Measurements from ENCODE around the gene WSB1. TPM values are rescaled to one million over a fixed set of nuclear protein-coding genes. Genes with fewer than 3 reads are reported as not detected.

Gene WSB1, protein sequence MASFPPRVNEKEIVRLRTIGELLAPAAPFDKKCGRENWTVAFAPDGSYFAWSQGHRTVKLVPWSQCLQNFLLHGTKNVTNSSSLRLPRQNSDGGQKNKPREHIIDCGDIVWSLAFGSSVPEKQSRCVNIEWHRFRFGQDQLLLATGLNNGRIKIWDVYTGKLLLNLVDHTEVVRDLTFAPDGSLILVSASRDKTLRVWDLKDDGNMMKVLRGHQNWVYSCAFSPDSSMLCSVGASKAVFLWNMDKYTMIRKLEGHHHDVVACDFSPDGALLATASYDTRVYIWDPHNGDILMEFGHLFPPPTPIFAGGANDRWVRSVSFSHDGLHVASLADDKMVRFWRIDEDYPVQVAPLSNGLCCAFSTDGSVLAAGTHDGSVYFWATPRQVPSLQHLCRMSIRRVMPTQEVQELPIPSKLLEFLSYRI
- polyA plus RNA-seq (2013, experiment 1 of 2), result 72.2 TPM
- polyA plus RNA-seq (2013, experiment 2 of 2), result 74.8 TPM

DNA sequence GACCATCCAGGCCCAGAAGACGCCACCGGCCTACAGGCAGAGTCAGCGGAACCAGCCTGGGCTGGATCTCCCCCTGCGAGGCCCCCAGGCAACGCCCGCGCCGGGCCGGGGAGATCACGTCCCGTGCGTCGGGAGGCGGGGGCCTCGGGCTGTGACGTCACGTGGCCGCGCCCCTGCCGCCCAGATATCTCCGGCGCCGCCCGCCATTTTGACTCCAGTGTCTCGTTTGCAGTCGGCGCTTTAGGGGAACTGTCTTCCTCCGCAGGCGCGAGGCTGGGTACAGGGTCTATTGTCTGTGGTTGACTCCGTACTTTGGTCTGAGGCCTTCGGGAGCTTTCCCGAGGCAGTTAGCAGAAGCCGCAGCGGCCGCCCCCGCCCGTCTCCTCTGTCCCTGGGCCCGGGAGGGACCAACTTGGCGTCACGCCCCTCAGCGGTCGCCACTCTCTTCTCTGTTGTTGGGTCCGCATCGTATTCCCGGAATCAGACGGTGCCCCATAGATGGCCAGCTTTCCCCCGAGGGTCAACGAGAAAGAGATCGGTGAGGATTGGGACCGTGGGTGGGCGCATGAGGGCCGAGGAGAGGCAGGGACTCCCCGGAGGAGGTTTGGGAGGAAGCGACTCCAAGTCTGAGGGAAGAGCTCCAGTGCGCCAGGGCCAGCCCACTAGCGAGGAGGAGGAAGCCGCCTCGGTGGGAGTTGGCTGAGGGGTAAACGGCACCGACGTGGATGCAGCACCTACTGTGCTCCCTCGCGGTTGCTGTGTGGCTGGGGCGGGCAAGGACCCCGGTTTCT lies at the start of gene WSB1:
Gene WSB1, plus strand, starts transcription at position 217 of the 791 bp plus-strand sequence. Its CDS starts 282 bp downstream, at position 499.
- Histone ChIP-seq H4K91ac (ENCODE audit: low read length) (peak within 1 kb of the TSS; percentile 94), H3K14ac (ENCODE audit: low read length in 2 of 2) (peak within 1 kb of the TSS in 1 of 2 experiments; percentile 99), H3K9me3 (ENCODE audit: control insufficient read depth, low read length) (no peaks in the 10 kb centered on the region), H2BK12ac (ENCODE audit: low read length in 2 of 2) (peak within 1 kb of the TSS; percentile 52 to 96), H3K79me1 (replicated peaks; ENCODE audit: low read length, poor library complexity, severe bottlenecking) (no peaks in the 10 kb centered on the region), H2AFZ (ENCODE audit: low read depth, low read length) (peak within 1 kb of the TSS; percentile 68), H2BK15ac (ENCODE audit: low read depth, poor library complexity, severe bottlenecking) (peak within 1 kb of the TSS; percentile 73), H3K36me3 (ENCODE audit: control insufficient read depth in 1 of 2, insufficient read depth in 2 of 2, low read depth in 1 of 2, low read length in 2 of 2) (peaks cover 0 to 2% of the 10 kb centered on the region in 2 experiments), H3K27ac (ENCODE audit: low read length, poor library complexity, severe bottlenecking) (peak within 1 kb of the TSS; percentile 92), H3K18ac (ENCODE audit: low read depth in 1 of 2, low read length in 2 of 2) (peak within 1 kb of the TSS; percentile 85 to 99), H3K4me3 (ENCODE audit: insufficient read depth in 1 of 2, low read depth in 1 of 2, low read length in 2 of 2) (peak within 1 kb of the TSS; percentile 87 to 94), H2BK120ac (ENCODE audit: low read depth, low read length) (peak within 1 kb of the TSS; percentile 3), H2BK5ac (ENCODE audit: low read depth, low read length, poor library complexity, severe bottlenecking) (peak within 1 kb of the TSS; percentile 85), H3K4me2 (ENCODE audit: low read length, poor library complexity, severe bottlenecking) (peak within 1 kb of the TSS; percentile 52), H3K23ac (ENCODE audit: low read length in 2 of 2) (peak within 1 kb of the TSS in 1 of 2 experiments; percentile 91), H2AK5ac (ENCODE audit: low read length, severe bottlenecking) (peak within 1 kb of the TSS; percentile 1), H4K8ac (ENCODE audit: low read length) (peak within 1 kb of the TSS; percentile 93), H3K4ac (ENCODE audit: low read depth in 1 of 2, low read length in 2 of 2) (peak within 1 kb of the TSS; percentile 92 to 99), H3K4me1 (ENCODE audit: control insufficient read depth, insufficient read depth, low read depth, low read length) (peaks cover 11% of the 10 kb centered on the region), H3K9ac (ENCODE audit: low read length) (peak within 1 kb of the TSS; percentile 100), H3K27me3 (ENCODE audit: control insufficient read depth in 1 of 2, insufficient read depth in 1 of 2, low read length in 2 of 2) (no peaks in the 10 kb centered on the region)
- peak; percentile 91 for DNase-seq
- WGBS, result under 1% methylated on average over 56 of the region's 66 CpGs

- Histone ChIP-seq H3K4me2 (ENCODE audit: low read length, poor library complexity, severe bottlenecking) (no peak overlapping the region), H3K4me3 (ENCODE audit: insufficient read depth in 1 of 2, low read depth in 1 of 2, low read length in 2 of 2) (peak overlapping the region in 1 of 2 experiments; percentile 63), H3K27me3 (ENCODE audit: control insufficient read depth in 1 of 2, insufficient read depth in 1 of 2, low read length in 2 of 2) (peaks cover 0 to 3% of the 10 kb centered on the region in 2 experiments), H3K4me1 (ENCODE audit: control insufficient read depth, insufficient read depth, low read depth, low read length) (peaks cover 3% of the 10 kb centered on the region), H3K14ac (ENCODE audit: low read length in 2 of 2) (no peak overlapping the region), H2BK5ac (ENCODE audit: low read depth, low read length, poor library complexity, severe bottlenecking) (no peak overlapping the region), H2AFZ (ENCODE audit: low read depth, low read length) (no peak overlapping the region), H3K18ac (ENCODE audit: low read depth in 1 of 2, low read length in 2 of 2) (peak overlapping the region; percentile 58 to 74), H3K9me3 (ENCODE audit: control insufficient read depth, low read length) (no peaks in the 10 kb centered on the region), H3K27ac (ENCODE audit: low read length, poor library complexity, severe bottlenecking) (no peak overlapping the region), H4K8ac (ENCODE audit: low read length) (peak overlapping the region; percentile 87), H3K23ac (ENCODE audit: low read length in 2 of 2) (no peak overlapping the region), H2BK15ac (ENCODE audit: low read depth, poor library complexity, severe bottlenecking) (peak overlapping the region; percentile 74), H3K36me3 (ENCODE audit: control insufficient read depth in 1 of 2, insufficient read depth in 2 of 2, low read depth in 1 of 2, low read length in 2 of 2) (no peaks in the 10 kb centered on the region), H2BK12ac (ENCODE audit: low read length in 2 of 2) (peak overlapping the region; percentile 44 to 55), H3K4ac (ENCODE audit: low read depth in 1 of 2, low read length in 2 of 2) (peak overlapping the region in 1 of 2 experiments; percentile 42), H2BK120ac (ENCODE audit: low read depth, low read length) (peak overlapping the region; percentile 24), H2AK5ac (ENCODE audit: low read length, severe bottlenecking) (no peak overlapping the region), H3K9ac (ENCODE audit: low read length) (peak overlapping the region; percentile 88), H3K79me1 (replicated peaks; ENCODE audit: low read length, poor library complexity, severe bottlenecking) (no peaks in the 10 kb centered on the region), H4K91ac (ENCODE audit: low read length) (peak overlapping the region; percentile 22)
- DNase-seq, result peak; percentile 96
- WGBS, result 77% methylated on average over 16 of the region's 16 CpGs
Measured at GRCh38 chr17:27244491-27245223, 49.3 kb upstream of the WSB1 start.

GRCh38 chr17:27245230-27245696 lies 48.7 kb upstream of the WSB1 start:
- Histone ChIP-seq H4K8ac (ENCODE audit: low read length) (peak overlapping the region; percentile 87), H3K27ac (ENCODE audit: low read length, poor library complexity, severe bottlenecking) (no peak overlapping the region), H2AFZ (ENCODE audit: low read depth, low read length) (no peak overlapping the region), H4K91ac (ENCODE audit: low read length) (peak overlapping the region; percentile 9), H3K4me2 (ENCODE audit: low read length, poor library complexity, severe bottlenecking) (no peak overlapping the region), H3K27me3 (ENCODE audit: control insufficient read depth in 1 of 2, insufficient read depth in 1 of 2, low read length in 2 of 2) (peaks cover 0 to 7% of the 10 kb centered on the region in 2 experiments), H3K36me3 (ENCODE audit: control insufficient read depth in 1 of 2, insufficient read depth in 2 of 2, low read depth in 1 of 2, low read length in 2 of 2) (no peaks in the 10 kb centered on the region), H3K14ac (ENCODE audit: low read length in 2 of 2) (no peak overlapping the region), H3K4ac (ENCODE audit: low read depth in 1 of 2, low read length in 2 of 2) (no peak overlapping the region), H2BK120ac (ENCODE audit: low read depth, low read length) (no peak overlapping the region), H2BK12ac (ENCODE audit: low read length in 2 of 2) (peak overlapping the region in 1 of 2 experiments; percentile 79), H3K4me1 (ENCODE audit: control insufficient read depth, insufficient read depth, low read depth, low read length) (peaks cover 3% of the 10 kb centered on the region), H3K18ac (ENCODE audit: low read depth in 1 of 2, low read length in 2 of 2) (peak overlapping the region; percentile 46 to 58), H2AK5ac (ENCODE audit: low read length, severe bottlenecking) (no peak overlapping the region), H3K23ac (ENCODE audit: low read length in 2 of 2) (no peak overlapping the region), H3K9ac (ENCODE audit: low read length) (peak overlapping the region; percentile 88), H3K4me3 (ENCODE audit: insufficient read depth in 1 of 2, low read depth in 1 of 2, low read length in 2 of 2) (peak overlapping the region in 1 of 2 experiments; percentile 63), H2BK5ac (ENCODE audit: low read depth, low read length, poor library complexity, severe bottlenecking) (no peak overlapping the region), H2BK15ac (ENCODE audit: low read depth, poor library complexity, severe bottlenecking) (no peak overlapping the region), H3K79me1 (replicated peaks; ENCODE audit: low read length, poor library complexity, severe bottlenecking) (no peaks in the 10 kb centered on the region), H3K9me3 (ENCODE audit: control insufficient read depth, low read length) (no peaks in the 10 kb centered on the region)
- peak; percentile 91 for DNase-seq
- WGBS, result 14% methylated on average over 5 of the region's 7 CpGs

Measured in mesenchymal stem cell (in vitro differentiated cells and primary cell).